ENCODE results near the gene SNAPC2. TPM values are rescaled to one million over a fixed set of nuclear protein-coding genes. Genes with fewer than 3 reads are reported as not detected.

Gene SNAPC2
- total RNA-seq, 1 experiment from 2014 or later, result 23.2 TPM

DNA sequence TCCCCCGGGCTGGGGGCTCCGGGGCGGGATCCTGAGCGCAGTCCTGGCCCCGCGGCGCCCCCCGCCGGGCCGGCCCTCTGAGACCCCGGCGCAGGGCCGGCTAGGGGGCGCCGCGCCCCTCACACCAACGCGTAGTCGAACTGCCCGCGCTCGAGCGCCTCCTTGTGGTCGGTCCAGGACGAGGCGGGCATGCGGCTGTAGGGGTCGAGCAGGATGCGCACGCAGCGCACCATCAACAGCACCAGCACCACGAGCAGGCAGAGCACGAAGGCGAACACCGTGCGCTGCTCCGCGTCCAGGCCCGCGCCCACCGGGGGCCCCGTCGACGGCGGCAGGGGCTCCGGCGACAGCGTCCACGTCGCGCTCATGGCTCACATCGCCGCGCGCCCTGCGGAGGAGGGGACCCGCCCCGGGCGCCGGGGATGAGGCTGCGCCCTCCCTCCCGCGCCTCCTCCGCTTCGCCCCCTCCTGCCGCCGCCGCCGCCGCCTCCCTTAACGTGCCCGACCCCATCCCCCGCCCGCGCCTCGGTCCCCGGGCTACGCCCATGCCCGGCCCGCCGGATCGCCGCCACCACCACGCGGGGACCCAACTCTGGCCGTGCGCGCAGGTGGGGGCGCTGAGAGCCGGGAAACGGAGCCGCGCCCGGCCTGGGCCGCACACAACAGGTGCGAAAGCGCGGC lies 5.2 kb downstream of the SNAPC2 start (continued):
- peak; percentile 73; the same call in 1 of the 2 replicates for TF ChIP-seq ZNF219 (CRISPR knock-in tag; IDR thresholded peaks at IDR 0.05; ENCODE audit: borderline replicate concordance)
- TF ChIP-seq ZMAT4 (CRISPR knock-in tag; IDR thresholded peaks at IDR 0.05), result no peak
- no peak for TF ChIP-seq ZNF121 (CRISPR knock-in tag; IDR thresholded peaks at IDR 0.05)
- peak; percentile 88; the same call in 1 of the 2 replicates for TF ChIP-seq CREB1 (CRISPR knock-in tag; IDR thresholded peaks at IDR 0.05)
- TF ChIP-seq RELA (CRISPR knock-in tag; IDR thresholded peaks at IDR 0.05; ENCODE audit: borderline replicate concordance), result peak; percentile 92; the same call in 1 of the 2 replicates
- no peak for TF ChIP-seq FOXJ3 (CRISPR knock-in tag; IDR thresholded peaks at IDR 0.05; ENCODE audit: borderline replicate concordance)
- TF ChIP-seq CBFB (CRISPR knock-in tag; IDR thresholded peaks at IDR 0.05; ENCODE audit: low read depth), result peak; percentile 94
- TF ChIP-seq E2F1 (CRISPR knock-in tag; IDR thresholded peaks at IDR 0.05), result peak; percentile 66; the same call in 1 of the 2 replicates
- TF ChIP-seq MXD4 (CRISPR knock-in tag; IDR thresholded peaks at IDR 0.05; ENCODE audit: borderline replicate concordance), result no peak
- TF ChIP-seq ZNF416 (CRISPR knock-in tag; IDR thresholded peaks at IDR 0.05), result peak; percentile 70; the same call in 1 of the 2 replicates
- TF ChIP-seq NFYB (CRISPR knock-in tag; conservative IDR thresholded peaks at IDR 0.05; ENCODE audit: low read depth), result peak; percentile 29
- TF ChIP-seq, protein P1, sequence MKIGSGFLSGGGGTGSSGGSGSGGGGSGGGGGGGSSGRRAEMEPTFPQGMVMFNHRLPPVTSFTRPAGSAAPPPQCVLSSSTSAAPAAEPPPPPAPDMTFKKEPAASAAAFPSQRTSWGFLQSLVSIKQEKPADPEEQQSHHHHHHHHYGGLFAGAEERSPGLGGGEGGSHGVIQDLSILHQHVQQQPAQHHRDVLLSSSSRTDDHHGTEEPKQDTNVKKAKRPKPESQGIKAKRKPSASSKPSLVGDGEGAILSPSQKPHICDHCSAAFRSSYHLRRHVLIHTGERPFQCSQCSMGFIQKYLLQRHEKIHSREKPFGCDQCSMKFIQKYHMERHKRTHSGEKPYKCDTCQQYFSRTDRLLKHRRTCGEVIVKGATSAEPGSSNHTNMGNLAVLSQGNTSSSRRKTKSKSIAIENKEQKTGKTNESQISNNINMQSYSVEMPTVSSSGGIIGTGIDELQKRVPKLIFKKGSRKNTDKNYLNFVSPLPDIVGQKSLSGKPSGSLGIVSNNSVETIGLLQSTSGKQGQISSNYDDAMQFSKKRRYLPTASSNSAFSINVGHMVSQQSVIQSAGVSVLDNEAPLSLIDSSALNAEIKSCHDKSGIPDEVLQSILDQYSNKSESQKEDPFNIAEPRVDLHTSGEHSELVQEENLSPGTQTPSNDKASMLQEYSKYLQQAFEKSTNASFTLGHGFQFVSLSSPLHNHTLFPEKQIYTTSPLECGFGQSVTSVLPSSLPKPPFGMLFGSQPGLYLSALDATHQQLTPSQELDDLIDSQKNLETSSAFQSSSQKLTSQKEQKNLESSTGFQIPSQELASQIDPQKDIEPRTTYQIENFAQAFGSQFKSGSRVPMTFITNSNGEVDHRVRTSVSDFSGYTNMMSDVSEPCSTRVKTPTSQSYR (CRISPR knock-in tag; IDR thresholded peaks at IDR 0.05), result peak; percentile 93
- TF ChIP-seq NR3C1 (CRISPR knock-in tag; conservative IDR thresholded peaks at IDR 0.05; ENCODE audit: low read depth), result peak; percentile 85; the same call in 1 of the 2 replicates
- peak; percentile 51; the same call in 1 of the 2 replicates for TF ChIP-seq ATF1 (CRISPR knock-in tag; IDR thresholded peaks at IDR 0.05)
- peak; percentile 88 for TF ChIP-seq E2F5 (CRISPR knock-in tag; IDR thresholded peaks at IDR 0.05)
- 0 out of 2 replicates have a peak, but pooled peaks have one; percentile 40 for TF ChIP-seq GABPB1 (CRISPR knock-in tag; IDR thresholded peaks at IDR 0.05)
- TF ChIP-seq ESRRA (CRISPR knock-in tag; IDR thresholded peaks at IDR 0.05; ENCODE audit: borderline replicate concordance), result peak; percentile 93
- TF ChIP-seq SMAD4 (CRISPR knock-in tag; IDR thresholded peaks at IDR 0.05), result no peak
- TF ChIP-seq ZNF512 (CRISPR knock-in tag; IDR thresholded peaks at IDR 0.05; ENCODE audit: borderline replicate concordance), result no peak
- TF ChIP-seq, protein P2, sequence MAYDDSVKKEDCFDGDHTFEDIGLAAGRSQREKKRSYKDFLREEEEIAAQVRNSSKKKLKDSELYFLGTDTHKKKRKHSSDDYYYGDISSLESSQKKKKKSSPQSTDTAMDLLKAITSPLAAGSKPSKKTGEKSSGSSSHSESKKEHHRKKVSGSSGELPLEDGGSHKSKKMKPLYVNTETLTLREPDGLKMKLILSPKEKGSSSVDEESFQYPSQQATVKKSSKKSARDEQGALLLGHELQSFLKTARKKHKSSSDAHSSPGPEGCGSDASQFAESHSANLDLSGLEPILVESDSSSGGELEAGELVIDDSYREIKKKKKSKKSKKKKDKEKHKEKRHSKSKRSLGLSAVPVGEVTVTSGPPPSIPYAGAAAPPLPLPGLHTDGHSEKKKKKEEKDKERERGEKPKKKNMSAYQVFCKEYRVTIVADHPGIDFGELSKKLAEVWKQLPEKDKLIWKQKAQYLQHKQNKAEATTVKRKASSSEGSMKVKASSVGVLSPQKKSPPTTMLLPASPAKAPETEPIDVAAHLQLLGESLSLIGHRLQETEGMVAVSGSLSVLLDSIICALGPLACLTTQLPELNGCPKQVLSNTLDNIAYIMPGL (CRISPR knock-in tag; IDR thresholded peaks at IDR 0.05), result peak; percentile 88
- no peak for TF ChIP-seq NR1H2 (CRISPR knock-in tag; IDR thresholded peaks at IDR 0.05)
- peak; percentile 94 for TF ChIP-seq FOXK1 (CRISPR knock-in tag; IDR thresholded peaks at IDR 0.05)
- TF ChIP-seq, protein P3, sequence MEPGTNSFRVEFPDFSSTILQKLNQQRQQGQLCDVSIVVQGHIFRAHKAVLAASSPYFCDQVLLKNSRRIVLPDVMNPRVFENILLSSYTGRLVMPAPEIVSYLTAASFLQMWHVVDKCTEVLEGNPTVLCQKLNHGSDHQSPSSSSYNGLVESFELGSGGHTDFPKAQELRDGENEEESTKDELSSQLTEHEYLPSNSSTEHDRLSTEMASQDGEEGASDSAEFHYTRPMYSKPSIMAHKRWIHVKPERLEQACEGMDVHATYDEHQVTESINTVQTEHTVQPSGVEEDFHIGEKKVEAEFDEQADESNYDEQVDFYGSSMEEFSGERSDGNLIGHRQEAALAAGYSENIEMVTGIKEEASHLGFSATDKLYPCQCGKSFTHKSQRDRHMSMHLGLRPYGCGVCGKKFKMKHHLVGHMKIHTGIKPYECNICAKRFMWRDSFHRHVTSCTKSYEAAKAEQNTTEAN (CRISPR knock-in tag; IDR thresholded peaks at IDR 0.05), result peak; percentile 95
- peak; percentile 66; the same call in 1 of the 2 replicates for TF ChIP-seq NR2C2 (CRISPR knock-in tag; IDR thresholded peaks at IDR 0.05)
- no peak for TF ChIP-seq ZNF396 (CRISPR knock-in tag; IDR thresholded peaks at IDR 0.05; ENCODE audit: borderline replicate concordance)
- TF ChIP-seq JAZF1 (CRISPR knock-in tag; IDR thresholded peaks at IDR 0.05), result no peak
- no peak for TF ChIP-seq NFATC4 (CRISPR knock-in tag; IDR thresholded peaks at IDR 0.05)
- TF ChIP-seq, protein P4, sequence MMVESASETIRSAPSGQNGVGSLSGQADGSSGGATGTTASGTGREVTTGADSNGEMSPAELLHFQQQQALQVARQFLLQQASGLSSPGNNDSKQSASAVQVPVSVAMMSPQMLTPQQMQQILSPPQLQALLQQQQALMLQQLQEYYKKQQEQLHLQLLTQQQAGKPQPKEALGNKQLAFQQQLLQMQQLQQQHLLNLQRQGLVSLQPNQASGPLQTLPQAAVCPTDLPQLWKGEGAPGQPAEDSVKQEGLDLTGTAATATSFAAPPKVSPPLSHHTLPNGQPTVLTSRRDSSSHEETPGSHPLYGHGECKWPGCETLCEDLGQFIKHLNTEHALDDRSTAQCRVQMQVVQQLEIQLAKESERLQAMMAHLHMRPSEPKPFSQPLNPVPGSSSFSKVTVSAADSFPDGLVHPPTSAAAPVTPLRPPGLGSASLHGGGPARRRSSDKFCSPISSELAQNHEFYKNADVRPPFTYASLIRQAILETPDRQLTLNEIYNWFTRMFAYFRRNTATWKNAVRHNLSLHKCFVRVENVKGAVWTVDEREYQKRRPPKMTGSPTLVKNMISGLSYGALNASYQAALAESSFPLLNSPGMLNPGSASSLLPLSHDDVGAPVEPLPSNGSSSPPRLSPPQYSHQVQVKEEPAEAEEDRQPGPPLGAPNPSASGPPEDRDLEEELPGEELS (CRISPR knock-in tag; IDR thresholded peaks at IDR 0.05), result peak; percentile 99

All from WTC11 (cell line).